ENCODE measurements around the gene GNG8. TPM values are rescaled to one million over a fixed set of nuclear protein-coding genes. Genes with fewer than 3 reads are reported as not detected.

Gene GNG8
- total and polyA plus RNA-seq, 2 donors (not counting 1 experiment from before 2014, with no cell fraction given) = 6.7 TPM; not detected in 1

DNA sequence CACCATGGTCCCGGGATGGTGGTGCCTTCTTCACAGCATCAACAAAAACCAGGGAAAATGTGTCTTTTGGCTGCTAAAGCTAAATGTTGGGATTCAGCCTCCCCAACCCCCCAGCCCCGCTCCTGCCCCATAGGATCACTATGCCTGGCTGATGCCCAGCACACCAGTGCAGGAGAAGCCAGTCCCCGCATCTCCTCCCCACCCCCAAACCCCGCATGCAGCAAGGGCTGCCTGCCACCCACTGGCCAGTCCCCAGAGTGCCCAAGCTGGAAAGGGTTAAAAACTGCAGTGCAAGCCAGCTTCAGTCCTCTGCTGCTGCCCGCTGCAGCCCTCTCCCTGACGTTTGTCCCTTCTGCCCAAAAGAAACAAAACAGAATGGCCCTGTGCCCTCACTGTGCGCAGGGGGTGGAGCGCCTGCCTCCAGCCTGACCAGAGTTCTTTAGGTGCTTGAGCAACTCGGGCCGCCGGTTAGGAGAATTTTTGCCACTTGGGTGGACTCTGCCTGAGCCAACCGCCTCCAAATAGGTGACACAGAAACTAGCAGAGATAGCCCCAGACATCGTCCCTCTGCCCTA lies 31.1 kb downstream of the GNG8 start:
- Histone ChIP-seq H3K27me3 (replicated peaks in 1 of 4; ENCODE audit: control extremely low read depth in 1 of 4, control insufficient read depth in 3 of 4, insufficient read depth in 4 of 4, low read length in 3 of 4) (no peaks in the 10 kb centered on the region), H3K79me2 (ENCODE audit: control insufficient read depth, insufficient read depth, low read length) (peaks cover 34% of the 10 kb centered on the region), H4K20me1 (ENCODE audit: control insufficient read depth, insufficient read depth, low read length, poor library complexity, severe bottlenecking) (peaks cover 84% of the 10 kb centered on the region), H3K9ac (ENCODE audit: low read length) (no peak overlapping the region), H3K36me3 (replicated peaks in 1 of 2; ENCODE audit: control extremely low read depth in 1 of 2, control insufficient read depth in 1 of 2, extremely low read depth in 1 of 2, insufficient read depth in 2 of 2, low read length in 1 of 2) (peaks cover 0 to 51% of the 10 kb centered on the region in 2 experiments), H3K4me2 (replicated peaks; ENCODE audit: low read depth, low read length, poor library complexity, severe bottlenecking) (no peak overlapping the region), H3K27ac (ENCODE audit: low read length in 2 of 2) (no peak overlapping the region), H3K4me1 (ENCODE audit: control insufficient read depth in 2 of 2, insufficient read depth in 2 of 2, low read length in 2 of 2) (peaks cover 18 to 29% of the 10 kb centered on the region in 2 donors), H3K9me3 (ENCODE audit: control extremely low read depth in 1 of 3, control insufficient read depth in 2 of 3, insufficient read depth in 1 of 3, low read length in 2 of 3) (peaks cover 0 to 5% (median 0%) of the 10 kb centered on the region in 3 donors), H3K4me3 (ENCODE audit: control extremely low read depth in 1 of 5, extremely low read depth in 1 of 5, insufficient read depth in 1 of 5, low read depth in 2 of 5, low read length in 4 of 5) (no peak overlapping the region), H2AFZ (ENCODE audit: insufficient read depth, low read depth, low read length, poor library complexity, severe bottlenecking) (no peak overlapping the region)
- ATAC-seq (ENCODE audit: low read depth) = no peak
- Mint-ChIP-seq H3K27ac (no peak overlapping the region), H3K9me3 (ENCODE audit: insufficient read depth) (no peaks in the 10 kb centered on the region), H3K4me1 (peaks cover 29% of the 10 kb centered on the region), H3K27me3 (no peaks in the 10 kb centered on the region), H3K4me3 (no peak overlapping the region)
- TF ChIP-seq, protein P1, sequence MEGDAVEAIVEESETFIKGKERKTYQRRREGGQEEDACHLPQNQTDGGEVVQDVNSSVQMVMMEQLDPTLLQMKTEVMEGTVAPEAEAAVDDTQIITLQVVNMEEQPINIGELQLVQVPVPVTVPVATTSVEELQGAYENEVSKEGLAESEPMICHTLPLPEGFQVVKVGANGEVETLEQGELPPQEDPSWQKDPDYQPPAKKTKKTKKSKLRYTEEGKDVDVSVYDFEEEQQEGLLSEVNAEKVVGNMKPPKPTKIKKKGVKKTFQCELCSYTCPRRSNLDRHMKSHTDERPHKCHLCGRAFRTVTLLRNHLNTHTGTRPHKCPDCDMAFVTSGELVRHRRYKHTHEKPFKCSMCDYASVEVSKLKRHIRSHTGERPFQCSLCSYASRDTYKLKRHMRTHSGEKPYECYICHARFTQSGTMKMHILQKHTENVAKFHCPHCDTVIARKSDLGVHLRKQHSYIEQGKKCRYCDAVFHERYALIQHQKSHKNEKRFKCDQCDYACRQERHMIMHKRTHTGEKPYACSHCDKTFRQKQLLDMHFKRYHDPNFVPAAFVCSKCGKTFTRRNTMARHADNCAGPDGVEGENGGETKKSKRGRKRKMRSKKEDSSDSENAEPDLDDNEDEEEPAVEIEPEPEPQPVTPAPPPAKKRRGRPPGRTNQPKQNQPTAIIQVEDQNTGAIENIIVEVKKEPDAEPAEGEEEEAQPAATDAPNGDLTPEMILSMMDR (IDR thresholded peaks at IDR 0.05) = no peak
- TF ChIP-seq EZH2 (IDR thresholded peaks at IDR 0.05; ENCODE audit: borderline replicate concordance, insufficient read depth, low read depth, low read length, poor library complexity, severe bottlenecking) = no peak
- ChIA-PET POLR2A (interaction anchor here (0.6 kb wide), 2 partner anchors 53 to 66 kb away, joined by 3 to 6 read pairs; no protein-coding TSS in a partner anchor), CTCF (interaction anchor here (5.2 to 6.6 kb wide), 2 partner anchors 10 to 57 kb away, joined by 55 to 92 read pairs; partner anchors contain the start of gene DACT3)
- intact Hi-C loops (cut with micrococcal nuclease) = loop anchor here (5.0 kb wide), 3 partner anchors 442 to 1757 kb away; partner anchors contain the start of genes SYNGR4, TMEM143 and TMEM160
- WGBS (ENCODE audit: insufficient coverage) = 97% methylated on average over 12 of the region's 13 CpGs
- no peak for DNase-seq

DNA sequence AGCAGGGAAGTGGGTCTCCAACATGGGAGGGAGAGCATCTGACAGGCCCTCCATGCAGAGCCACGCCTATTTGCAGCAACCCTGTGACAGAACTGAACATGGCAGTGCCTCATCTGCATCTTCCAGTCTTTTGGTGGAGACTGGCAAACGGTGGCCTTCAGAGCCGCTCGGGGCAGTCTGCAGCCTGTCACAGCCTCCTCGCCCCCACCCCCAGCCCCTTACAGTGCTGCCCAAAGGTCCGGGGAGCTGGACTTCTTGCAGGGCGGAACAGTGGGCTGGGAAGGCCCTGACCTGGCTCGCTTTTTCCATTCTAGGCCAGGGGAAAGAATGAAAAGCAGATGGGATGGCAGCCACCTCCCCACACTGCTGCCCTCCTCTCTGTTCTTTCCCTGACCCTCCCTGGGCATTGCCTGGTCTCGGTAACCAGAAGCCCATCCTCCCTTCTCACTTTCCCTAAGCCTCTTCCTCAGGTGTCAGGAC lies 32.2 kb downstream of the GNG8 start:
- H3K9ac ChIP-seq (ENCODE audit: low read length) = no peak overlapping the region

More for the DNA sequence above, 32.2 kb downstream of the GNG8 start:
- peaks cover 0 to 10% (median 5%) of the 10 kb centered on the region in 3 donors for H3K9me3 ChIP-seq (ENCODE audit: control extremely low read depth in 1 of 3, control insufficient read depth in 2 of 3, insufficient read depth in 1 of 3, low read length in 2 of 3)
- ChIA-PET POLR2A (no interaction called here), CTCF (interaction anchor here (5.2 to 6.6 kb wide), 2 partner anchors 11 to 59 kb away, joined by 55 to 92 read pairs; partner anchors contain the start of gene DACT3)
- Mint-ChIP-seq H3K27me3 (no peaks in the 10 kb centered on the region), H3K4me3 (no peak overlapping the region), H3K27ac (peak overlapping the region; percentile 53), H3K9me3 (ENCODE audit: insufficient read depth) (peaks cover 2% of the 10 kb centered on the region), H3K4me1 (peaks cover 31% of the 10 kb centered on the region)
- no peak overlapping the region for H2AFZ ChIP-seq (ENCODE audit: insufficient read depth, low read depth, low read length, poor library complexity, severe bottlenecking)
- WGBS (ENCODE audit: insufficient coverage) = 93% methylated on average over 8 of the region's 9 CpGs
- H3K4me1 ChIP-seq (ENCODE audit: control insufficient read depth in 2 of 2, insufficient read depth in 2 of 2, low read length in 2 of 2) = peaks cover 19 to 30% of the 10 kb centered on the region in 2 donors
- intact Hi-C loops (cut with micrococcal nuclease) = loop anchor here (5.0 kb wide), 3 partner anchors 444 to 1759 kb away; partner anchors contain the start of genes SYNGR4, TMEM143 and TMEM160
- DNase-seq = no peak
- no peak for ATAC-seq (ENCODE audit: low read depth)
- H4K20me1 ChIP-seq (ENCODE audit: control insufficient read depth, insufficient read depth, low read length, poor library complexity, severe bottlenecking) = peaks cover 73% of the 10 kb centered on the region
- H3K4me2 ChIP-seq (replicated peaks; ENCODE audit: low read depth, low read length, poor library complexity, severe bottlenecking) = no peak overlapping the region
- H3K27ac ChIP-seq (ENCODE audit: low read length in 2 of 2) = no peak overlapping the region
- no peak for TF ChIP-seq EZH2 (IDR thresholded peaks at IDR 0.05; ENCODE audit: borderline replicate concordance, insufficient read depth, low read depth, low read length, poor library complexity, severe bottlenecking)
- TF ChIP-seq, protein P1 (IDR thresholded peaks at IDR 0.05) = no peak
- no peaks in the 10 kb centered on the region for H3K27me3 ChIP-seq (replicated peaks in 1 of 4; ENCODE audit: control extremely low read depth in 1 of 4, control insufficient read depth in 3 of 4, insufficient read depth in 4 of 4, low read length in 3 of 4)
- H3K4me3 ChIP-seq (ENCODE audit: control extremely low read depth in 1 of 5, extremely low read depth in 1 of 5, insufficient read depth in 1 of 5, low read depth in 2 of 5, low read length in 4 of 5) = no peak overlapping the region
- peaks cover 34% of the 10 kb centered on the region for H3K79me2 ChIP-seq (ENCODE audit: control insufficient read depth, insufficient read depth, low read length)
- H3K36me3 ChIP-seq (replicated peaks in 1 of 2; ENCODE audit: control extremely low read depth in 1 of 2, control insufficient read depth in 1 of 2, extremely low read depth in 1 of 2, insufficient read depth in 2 of 2, low read length in 1 of 2) = peaks cover 0 to 40% of the 10 kb centered on the region in 2 experiments

All from B cell (primary cell).